Stimulated activated CD8-positive, alpha-beta memory T cell treated with anti-CD3 and anti-CD28 coated beads, Interleukin-15, amount 100 ng/mL, for 4 hours (primary cell): ENCODE measurements around the gene SEC14L5.
A peak's percentile ranks its signal among the peaks of the same experiment; 100 is the strongest.

Experiments used
- DNase-seq, 2 donors: peaks; one replicate each; pipeline ENCODE4 v3.0.0-alpha.2; 2020; ENCODE audit warnings: low read depth in 2 of 2

Gene SEC14L5

GRCh38 chr16:5011637-5012036 lies 53.5 kb downstream of the SEC14L5 start:
- no peak for DNase-seq

- DNase-seq, result no peak
These were observed 54.8 kb downstream of the SEC14L5 start for GRCh38 chr16:5012887-5013286.

- no peak for DNase-seq
These were observed 57.2 kb downstream of the SEC14L5 start for GRCh38 chr16:5015351-5015750.

- no peak for DNase-seq
These were observed 57.8 kb downstream of the SEC14L5 start for GRCh38 chr16:5015887-5016286.

GRCh38 chr16:5016967-5017677 lies 59.0 kb downstream of the SEC14L5 start:
- DNase-seq, result no peak

- DNase-seq, result no peak
These were observed 59.5 kb downstream of the SEC14L5 start for GRCh38 chr16:5017678-5017969.

GRCh38 chr16:5018793-5019192 lies 60.7 kb downstream of the SEC14L5 start:
- no peak for DNase-seq

- DNase-seq, result no peak
These were observed 61.6 kb downstream of the SEC14L5 start for GRCh38 chr16:5019775-5020174.

- no peak for DNase-seq
These were observed 62.4 kb downstream of the SEC14L5 start for GRCh38 chr16:5020551-5020950.

- DNase-seq, result no peak
These were observed 64.4 kb downstream of the SEC14L5 start for GRCh38 chr16:5022521-5022920.

- no peak for DNase-seq
These were observed 66.5 kb downstream of the SEC14L5 start for GRCh38 chr16:5024632-5025031.

GRCh38 chr16:5025171-5025632 lies 67.1 kb downstream of the SEC14L5 start:
- no peak for DNase-seq

- no peak for DNase-seq
These were observed 68.5 kb downstream of the SEC14L5 start for GRCh38 chr16:5026664-5027063.

- DNase-seq, result no peak
These were observed 69.0 kb downstream of the SEC14L5 start for GRCh38 chr16:5027086-5027485.

GRCh38 chr16:5027575-5028235 lies 69.6 kb downstream of the SEC14L5 start:
- no peak for DNase-seq

GRCh38 chr16:5028950-5029475 lies 70.9 kb downstream of the SEC14L5 start:
- no peak for DNase-seq

GRCh38 chr16:5030251-5030870 lies 72.2 kb downstream of the SEC14L5 start:
- DNase-seq, result no peak

- DNase-seq, result no peak
These were observed 73.5 kb downstream of the SEC14L5 start for GRCh38 chr16:5031601-5032000.

GRCh38 chr16:5032748-5033167 lies 74.6 kb downstream of the SEC14L5 start:
- no peak for DNase-seq

GRCh38 chr16:5033256-5034166 lies 75.4 kb downstream of the SEC14L5 start, which contains the start of gene NAGPA:
TSS of gene NAGPA (minus strand) at chr16:5033935. CDS start at chr16:5033914, 21 bp downstream.
- DNase-seq, result peak; percentile 71 to 76

GRCh38 chr16:5034167-5034523 lies 76.0 kb downstream of the SEC14L5 start:
- DNase-seq, result no peak

GRCh38 chr16:5035909-5036227 lies 77.7 kb downstream of the SEC14L5 start:
- no peak for DNase-seq
